H1 (cell line): ENCODE results near the gene OR10H5. TPM values are rescaled to one million over a fixed set of nuclear protein-coding genes. Genes with fewer than 3 reads are reported as not detected.

Source experiments
- SRF ChIP-seq: IDR thresholded peaks from 2 replicates; pipeline ENCODE4 v1.6.1; 2011; ENCODE audit warnings: mild to moderate bottlenecking, low read depth, low read length, moderate library complexity
- polyA plus RNA-seq, 7 experiments: library from polyadenylated mRNA; depleted of rRNA in 3 of 7; stranded (reverse) in 5 of 7; unstranded in 2 of 7; fragments of >200 nt in 5 of 7; fragments of 200-250 nt in 2 of 7; gene quantifications; 1 replicate in 5 of 7; 2 replicates in 1 of 7; 4 replicates in 1 of 7; pipeline versions ENCODE4 v1.2.1 to v1.2.3, GENCODE V29; 2011 to 2013; ENCODE audit warnings: missing spikeins in 2 of 7, mixed read lengths in 2 of 7
- total RNA-seq: library from RNA; stranded (reverse); fragmentation: NEBNext Ultra II Directional; extraction: Animal tissue kit (Norgen Biotek cat#: 25700); gene quantifications from 2 replicates; pipeline ENCODE4 v1.2.1, GENCODE V29; 2021

Gene OR10H5
- total and polyA plus RNA-seq, 2 of the 8 experiments (the other 6 are each of a cell fraction or from before 2014, with no cell fraction given): not detected

- no peak for TF ChIP-seq SRF
- TF ChIP-seq, all 59 proteins: peak for 0
Measured at GRCh38 chr19:15836330-15837220, 49.1 kb downstream of the OR10H5 start (continued).
